ENCODE data around the gene VPREB1. TPM values are rescaled to one million over a fixed set of nuclear protein-coding genes. Genes with fewer than 3 reads are reported as not detected.

The VPREB1 gene
- total RNA-seq, 1 experiment from 2014 or later: not detected

DNA sequence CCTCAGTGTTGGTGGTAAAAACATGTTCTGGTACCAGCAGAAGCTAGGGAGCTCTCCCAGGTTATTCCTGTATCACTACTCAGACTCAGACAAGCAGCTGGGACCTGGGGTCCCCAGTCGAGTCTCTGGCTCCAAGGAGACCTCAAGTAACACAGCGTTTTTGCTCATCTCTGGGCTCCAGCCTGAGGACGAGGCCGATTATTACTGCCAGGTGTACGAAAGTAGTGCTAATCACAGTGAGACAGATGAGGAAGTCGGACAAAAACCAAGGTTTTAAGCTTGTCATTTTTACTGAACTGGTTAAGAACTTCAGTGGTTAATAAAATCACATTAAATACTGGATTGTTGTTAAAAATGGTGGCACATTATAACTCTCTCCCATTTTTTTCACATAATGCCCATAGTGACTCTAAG is 42.6 kb upstream of the VPREB1 start (continued):
- TF ChIP-seq, protein P1, sequence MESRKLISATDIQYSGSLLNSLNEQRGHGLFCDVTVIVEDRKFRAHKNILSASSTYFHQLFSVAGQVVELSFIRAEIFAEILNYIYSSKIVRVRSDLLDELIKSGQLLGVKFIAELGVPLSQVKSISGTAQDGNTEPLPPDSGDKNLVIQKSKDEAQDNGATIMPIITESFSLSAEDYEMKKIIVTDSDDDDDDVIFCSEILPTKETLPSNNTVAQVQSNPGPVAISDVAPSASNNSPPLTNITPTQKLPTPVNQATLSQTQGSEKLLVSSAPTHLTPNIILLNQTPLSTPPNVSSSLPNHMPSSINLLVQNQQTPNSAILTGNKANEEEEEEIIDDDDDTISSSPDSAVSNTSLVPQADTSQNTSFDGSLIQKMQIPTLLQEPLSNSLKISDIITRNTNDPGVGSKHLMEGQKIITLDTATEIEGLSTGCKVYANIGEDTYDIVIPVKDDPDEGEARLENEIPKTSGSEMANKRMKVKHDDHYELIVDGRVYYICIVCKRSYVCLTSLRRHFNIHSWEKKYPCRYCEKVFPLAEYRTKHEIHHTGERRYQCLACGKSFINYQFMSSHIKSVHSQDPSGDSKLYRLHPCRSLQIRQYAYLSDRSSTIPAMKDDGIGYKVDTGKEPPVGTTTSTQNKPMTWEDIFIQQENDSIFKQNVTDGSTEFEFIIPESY (IDR thresholded peaks at IDR 0.05; ENCODE audit: extremely low read depth, insufficient replicate concordance, low read length): no peak
- no peak for TF ChIP-seq YY1 (IDR thresholded peaks at IDR 0.05; ENCODE audit: extremely low read depth, insufficient replicate concordance, low read depth, low read length)
- TF ChIP-seq ZFX (IDR thresholded peaks at IDR 0.05): no peak

DNA sequence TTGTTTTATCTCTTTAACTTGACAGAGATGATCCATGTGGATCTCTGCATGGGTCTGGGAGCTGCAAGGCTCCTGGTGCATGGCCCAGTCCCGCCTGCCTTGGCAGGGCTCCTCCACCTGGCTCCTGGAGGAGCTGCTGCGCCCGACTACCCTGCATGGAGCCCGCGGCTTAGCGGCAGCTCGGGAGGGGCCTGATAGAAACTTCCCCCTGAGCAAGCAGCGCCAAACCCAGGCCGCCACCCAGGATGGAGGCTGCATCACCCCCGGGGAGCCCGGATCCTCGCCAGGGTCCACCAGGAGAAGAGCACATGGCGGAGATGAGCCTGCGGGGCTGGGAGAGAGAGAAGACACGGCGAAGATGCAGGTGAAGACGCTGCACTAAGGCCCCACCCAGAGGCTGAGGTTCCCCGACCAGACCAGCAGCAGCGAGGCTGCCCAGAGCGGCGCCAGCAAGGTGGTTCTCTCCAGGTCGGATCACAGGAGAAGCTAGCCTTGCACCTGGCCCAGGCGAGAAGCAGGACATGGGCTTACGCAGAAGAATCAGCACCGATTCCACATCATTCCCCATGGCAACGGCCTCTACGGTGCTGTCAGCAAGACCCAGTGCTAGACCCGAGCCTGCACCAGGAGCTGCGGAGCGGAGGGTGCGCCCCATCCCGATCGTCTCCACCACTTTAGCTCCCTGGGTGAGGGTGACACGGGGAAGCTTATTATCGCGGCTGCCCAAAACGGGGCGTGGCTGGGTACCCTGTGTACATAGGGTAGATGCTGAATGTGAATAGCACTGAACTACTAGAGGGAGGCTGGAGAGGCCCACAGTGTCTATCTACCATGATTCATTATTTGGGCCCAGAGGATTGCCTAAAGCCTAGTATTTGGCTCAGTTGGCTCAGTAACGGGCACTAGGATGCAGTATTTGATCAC is 41.3 kb upstream of the VPREB1 start:
- Histone ChIP-seq H3K4me1 (ENCODE audit: control insufficient read depth in 1 of 2, insufficient read depth in 2 of 2, low read length in 2 of 2) (peaks cover 0 to 9% of the 10 kb centered on the region in 2 experiments; a peak in 3 of 4 replicates), H3K36me3 (ENCODE audit: control insufficient read depth in 1 of 2, insufficient read depth in 2 of 2, low read length in 2 of 2) (no peaks in the 10 kb centered on the region), H3K27me3 (ENCODE audit: insufficient read depth, low read length) (peaks cover 5% of the 10 kb centered on the region; the same call in 1 of the 2 replicates), H4K20me1 (ENCODE audit: insufficient read depth) (no peaks in the 10 kb centered on the region), H3K4me2 (ENCODE audit: low read length) (no peak overlapping the region), H3K9ac (ENCODE audit: low read length) (no peak overlapping the region), H3K9me2 (ENCODE audit: insufficient read depth) (no peaks in the 10 kb centered on the region), H3K9me3 (ENCODE audit: control insufficient read depth in 1 of 2, insufficient read depth in 1 of 2, low read depth in 1 of 2, low read length in 2 of 2) (no peaks in the 10 kb centered on the region), H2AFZ (ENCODE audit: low read depth, low read length, poor library complexity, severe bottlenecking) (no peak overlapping the region), H3K27ac (ENCODE audit: low read depth, low read length) (no peak overlapping the region), H3K4me3 (replicated peaks in 1 of 2; ENCODE audit: low read depth in 1 of 2, low read length in 2 of 2) (no peak overlapping the region), H3K79me2 (ENCODE audit: insufficient read depth, low read length) (no peaks in the 10 kb centered on the region)
- ChIA-PET RAD21 (ENCODE audit: low non-redundant PET in 1 of 2, low total read pairs in 2 of 2, uncharacterized antibody in 2 of 2, unreplicated experiment in 2 of 2) (no interaction called here), CTCF (interaction anchor here (0.6 kb wide), 1 partner anchor 311 kb away, joined by 3 read pairs; no protein-coding TSS in a partner anchor), POLR2A (no interaction called here)
- DNase-seq (ENCODE audit: low read depth, low spot score) (no peak), ATAC-seq (no peak)
- BruUV-seq (replicated peaks): no TSS peak
- intact Hi-C loops (cut with micrococcal nuclease): loop anchor here (10.0 kb wide), 3 partner anchors 49 to 211 kb away; no protein-coding TSS in a partner anchor
- TF ChIP-seq EGR1 (IDR thresholded peaks at IDR 0.05; ENCODE audit: low read depth): no peak
- TF ChIP-seq JUND (IDR thresholded peaks at IDR 0.05): no peak
- TF ChIP-seq, protein P2, sequence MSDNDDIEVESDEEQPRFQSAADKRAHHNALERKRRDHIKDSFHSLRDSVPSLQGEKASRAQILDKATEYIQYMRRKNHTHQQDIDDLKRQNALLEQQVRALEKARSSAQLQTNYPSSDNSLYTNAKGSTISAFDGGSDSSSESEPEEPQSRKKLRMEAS (IDR thresholded peaks at IDR 0.05): no peak
- no peak for TF ChIP-seq FOSL1 (IDR thresholded peaks at IDR 0.05; ENCODE audit: low read depth)
- TF ChIP-seq, protein P3, sequence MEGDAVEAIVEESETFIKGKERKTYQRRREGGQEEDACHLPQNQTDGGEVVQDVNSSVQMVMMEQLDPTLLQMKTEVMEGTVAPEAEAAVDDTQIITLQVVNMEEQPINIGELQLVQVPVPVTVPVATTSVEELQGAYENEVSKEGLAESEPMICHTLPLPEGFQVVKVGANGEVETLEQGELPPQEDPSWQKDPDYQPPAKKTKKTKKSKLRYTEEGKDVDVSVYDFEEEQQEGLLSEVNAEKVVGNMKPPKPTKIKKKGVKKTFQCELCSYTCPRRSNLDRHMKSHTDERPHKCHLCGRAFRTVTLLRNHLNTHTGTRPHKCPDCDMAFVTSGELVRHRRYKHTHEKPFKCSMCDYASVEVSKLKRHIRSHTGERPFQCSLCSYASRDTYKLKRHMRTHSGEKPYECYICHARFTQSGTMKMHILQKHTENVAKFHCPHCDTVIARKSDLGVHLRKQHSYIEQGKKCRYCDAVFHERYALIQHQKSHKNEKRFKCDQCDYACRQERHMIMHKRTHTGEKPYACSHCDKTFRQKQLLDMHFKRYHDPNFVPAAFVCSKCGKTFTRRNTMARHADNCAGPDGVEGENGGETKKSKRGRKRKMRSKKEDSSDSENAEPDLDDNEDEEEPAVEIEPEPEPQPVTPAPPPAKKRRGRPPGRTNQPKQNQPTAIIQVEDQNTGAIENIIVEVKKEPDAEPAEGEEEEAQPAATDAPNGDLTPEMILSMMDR (IDR thresholded peaks at IDR 0.05 in 2 of 3, conservative IDR thresholded peaks at IDR 0.05 in 1 of 3; ENCODE audit: borderline replicate concordance in 1 of 3, insufficient read depth in 1 of 3, low read depth in 2 of 3, low read length in 2 of 3): no peak
- TF ChIP-seq CBX3 (IDR thresholded peaks at IDR 0.05; ENCODE audit: low read depth): no peak
- no peak for TF ChIP-seq ELF1 (IDR thresholded peaks at IDR 0.05; ENCODE audit: borderline replicate concordance, low read depth)
- no peak for TF ChIP-seq POLR2A (IDR thresholded peaks at IDR 0.05; ENCODE audit: borderline replicate concordance, extremely low read depth, insufficient read depth, insufficient read length)
- TF ChIP-seq, protein P4, sequence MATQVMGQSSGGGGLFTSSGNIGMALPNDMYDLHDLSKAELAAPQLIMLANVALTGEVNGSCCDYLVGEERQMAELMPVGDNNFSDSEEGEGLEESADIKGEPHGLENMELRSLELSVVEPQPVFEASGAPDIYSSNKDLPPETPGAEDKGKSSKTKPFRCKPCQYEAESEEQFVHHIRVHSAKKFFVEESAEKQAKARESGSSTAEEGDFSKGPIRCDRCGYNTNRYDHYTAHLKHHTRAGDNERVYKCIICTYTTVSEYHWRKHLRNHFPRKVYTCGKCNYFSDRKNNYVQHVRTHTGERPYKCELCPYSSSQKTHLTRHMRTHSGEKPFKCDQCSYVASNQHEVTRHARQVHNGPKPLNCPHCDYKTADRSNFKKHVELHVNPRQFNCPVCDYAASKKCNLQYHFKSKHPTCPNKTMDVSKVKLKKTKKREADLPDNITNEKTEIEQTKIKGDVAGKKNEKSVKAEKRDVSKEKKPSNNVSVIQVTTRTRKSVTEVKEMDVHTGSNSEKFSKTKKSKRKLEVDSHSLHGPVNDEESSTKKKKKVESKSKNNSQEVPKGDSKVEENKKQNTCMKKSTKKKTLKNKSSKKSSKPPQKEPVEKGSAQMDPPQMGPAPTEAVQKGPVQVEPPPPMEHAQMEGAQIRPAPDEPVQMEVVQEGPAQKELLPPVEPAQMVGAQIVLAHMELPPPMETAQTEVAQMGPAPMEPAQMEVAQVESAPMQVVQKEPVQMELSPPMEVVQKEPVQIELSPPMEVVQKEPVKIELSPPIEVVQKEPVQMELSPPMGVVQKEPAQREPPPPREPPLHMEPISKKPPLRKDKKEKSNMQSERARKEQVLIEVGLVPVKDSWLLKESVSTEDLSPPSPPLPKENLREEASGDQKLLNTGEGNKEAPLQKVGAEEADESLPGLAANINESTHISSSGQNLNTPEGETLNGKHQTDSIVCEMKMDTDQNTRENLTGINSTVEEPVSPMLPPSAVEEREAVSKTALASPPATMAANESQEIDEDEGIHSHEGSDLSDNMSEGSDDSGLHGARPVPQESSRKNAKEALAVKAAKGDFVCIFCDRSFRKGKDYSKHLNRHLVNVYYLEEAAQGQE (IDR thresholded peaks at IDR 0.05; ENCODE audit: low read depth): no peak
- TF ChIP-seq, protein P1 (IDR thresholded peaks at IDR 0.05; ENCODE audit: extremely low read depth, insufficient replicate concordance, low read length): no peak
